GM12874 (cell line): Measurements from ENCODE around the gene CELF2.

Experiments used
- TF ChIP-seq, protein P1 (sequence below): IDR thresholded peaks from 2 replicates; pipeline ENCODE4 v1.5.1; 2011; ENCODE audit warnings: low read depth, mild to moderate bottlenecking, control low read depth, low read length, moderate library complexity; ENCODE audit not compliant: insufficient read depth

Gene CELF2

DNA sequence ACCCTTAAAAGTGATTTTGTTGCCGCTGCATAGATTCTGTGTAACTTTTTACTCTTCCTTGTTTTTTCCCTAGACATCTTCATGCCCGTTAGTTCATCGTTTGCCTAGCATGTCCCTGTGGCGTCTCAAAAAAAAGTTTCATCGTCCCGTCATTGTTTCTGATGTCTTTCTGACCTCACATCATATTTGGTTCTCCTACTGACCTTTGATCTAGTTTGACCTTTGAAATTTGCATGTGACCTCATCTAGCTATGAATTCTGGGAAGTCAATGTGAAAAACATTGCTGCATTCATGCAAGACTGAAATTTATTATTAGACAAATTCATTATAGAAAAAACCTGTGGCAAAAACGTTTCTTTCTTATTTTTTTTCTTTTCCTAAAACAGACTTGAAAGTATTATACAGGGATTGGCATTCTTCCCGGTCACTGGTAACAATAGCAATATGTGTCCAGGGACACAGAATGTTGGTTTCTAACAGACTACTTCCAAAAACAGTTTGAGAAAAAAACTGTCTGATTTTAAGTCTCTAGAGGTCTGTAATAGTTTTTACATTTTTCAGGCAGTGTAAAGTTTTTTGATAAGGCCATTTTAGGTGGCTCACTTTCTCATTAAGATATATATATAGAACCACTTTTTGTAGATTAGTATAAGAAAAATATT lies 312.8 kb downstream of the CELF2 start:
- TF ChIP-seq, protein P1, sequence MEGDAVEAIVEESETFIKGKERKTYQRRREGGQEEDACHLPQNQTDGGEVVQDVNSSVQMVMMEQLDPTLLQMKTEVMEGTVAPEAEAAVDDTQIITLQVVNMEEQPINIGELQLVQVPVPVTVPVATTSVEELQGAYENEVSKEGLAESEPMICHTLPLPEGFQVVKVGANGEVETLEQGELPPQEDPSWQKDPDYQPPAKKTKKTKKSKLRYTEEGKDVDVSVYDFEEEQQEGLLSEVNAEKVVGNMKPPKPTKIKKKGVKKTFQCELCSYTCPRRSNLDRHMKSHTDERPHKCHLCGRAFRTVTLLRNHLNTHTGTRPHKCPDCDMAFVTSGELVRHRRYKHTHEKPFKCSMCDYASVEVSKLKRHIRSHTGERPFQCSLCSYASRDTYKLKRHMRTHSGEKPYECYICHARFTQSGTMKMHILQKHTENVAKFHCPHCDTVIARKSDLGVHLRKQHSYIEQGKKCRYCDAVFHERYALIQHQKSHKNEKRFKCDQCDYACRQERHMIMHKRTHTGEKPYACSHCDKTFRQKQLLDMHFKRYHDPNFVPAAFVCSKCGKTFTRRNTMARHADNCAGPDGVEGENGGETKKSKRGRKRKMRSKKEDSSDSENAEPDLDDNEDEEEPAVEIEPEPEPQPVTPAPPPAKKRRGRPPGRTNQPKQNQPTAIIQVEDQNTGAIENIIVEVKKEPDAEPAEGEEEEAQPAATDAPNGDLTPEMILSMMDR = no peak

DNA sequence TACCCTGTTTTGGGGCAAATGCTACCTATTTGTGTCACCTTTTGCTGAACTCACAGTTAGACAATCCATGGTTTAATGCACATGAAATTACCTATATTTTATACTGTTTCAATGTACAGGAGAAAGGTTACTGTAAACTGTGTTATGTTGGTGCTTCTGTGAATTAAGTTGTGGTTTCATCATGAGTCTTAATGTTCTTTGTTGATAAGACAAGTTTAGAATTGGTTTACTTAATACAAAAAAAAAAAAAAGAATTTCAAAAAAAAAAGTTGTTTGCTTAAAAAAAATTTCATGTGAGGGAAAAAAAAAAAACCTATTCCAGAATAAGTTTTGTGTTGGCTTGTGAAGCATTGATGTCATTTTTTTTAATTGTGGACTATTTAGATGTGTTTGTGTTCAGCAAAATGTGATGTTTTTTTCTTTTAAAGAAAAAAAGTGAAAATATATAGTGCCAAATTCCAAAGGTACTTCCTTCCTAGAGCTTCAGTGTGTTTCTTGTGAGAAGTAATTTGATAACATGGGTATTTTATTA lies 313.4 kb downstream of the CELF2 start:
- TF ChIP-seq, protein P1 = no peak

DNA sequence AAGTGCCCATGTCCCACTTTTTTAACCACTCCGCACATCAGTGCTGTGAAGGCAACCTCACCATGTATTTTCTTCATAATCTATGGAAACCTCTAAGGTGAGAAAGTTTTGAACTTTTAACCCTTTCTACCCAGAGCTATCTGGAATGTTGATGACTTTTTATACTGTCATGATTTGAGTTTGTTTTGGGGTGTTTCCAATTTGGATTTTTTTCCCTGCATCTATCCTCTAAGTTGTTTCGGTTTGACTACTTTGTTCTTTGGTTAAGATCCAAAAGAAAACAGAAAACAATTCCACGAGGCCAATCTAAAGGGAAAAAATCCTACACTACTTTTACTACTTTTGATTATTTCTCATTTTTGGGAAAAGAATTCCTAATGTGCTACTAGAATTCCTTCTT lies 314.1 kb downstream of the CELF2 start:
- TF ChIP-seq, protein P1 = no peak

- TF ChIP-seq, protein P1 = no peak
These were observed 315.2 kb downstream of the CELF2 start for GRCh38 chr10:11332846-11333245.

DNA sequence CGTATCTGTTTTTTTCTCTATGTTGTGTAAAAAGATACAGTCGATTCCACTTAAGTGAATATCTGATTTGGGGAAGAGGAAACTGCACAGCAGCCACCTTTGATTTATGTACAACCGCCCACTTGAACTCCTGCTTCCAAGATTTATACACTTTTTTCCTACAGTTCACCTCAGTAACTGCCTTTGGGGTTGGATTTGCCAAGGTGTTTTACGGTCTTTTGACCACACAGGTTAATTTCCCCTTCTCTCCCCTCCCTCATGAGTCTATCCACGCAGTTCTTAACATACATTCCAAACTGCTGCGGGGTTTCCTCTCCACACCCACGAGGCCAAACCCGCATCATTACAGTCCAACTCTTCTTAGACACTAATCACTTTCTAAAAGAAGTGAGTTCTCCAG lies 316.8 kb downstream of the CELF2 start:
- TF ChIP-seq, protein P1 = no peak

DNA sequence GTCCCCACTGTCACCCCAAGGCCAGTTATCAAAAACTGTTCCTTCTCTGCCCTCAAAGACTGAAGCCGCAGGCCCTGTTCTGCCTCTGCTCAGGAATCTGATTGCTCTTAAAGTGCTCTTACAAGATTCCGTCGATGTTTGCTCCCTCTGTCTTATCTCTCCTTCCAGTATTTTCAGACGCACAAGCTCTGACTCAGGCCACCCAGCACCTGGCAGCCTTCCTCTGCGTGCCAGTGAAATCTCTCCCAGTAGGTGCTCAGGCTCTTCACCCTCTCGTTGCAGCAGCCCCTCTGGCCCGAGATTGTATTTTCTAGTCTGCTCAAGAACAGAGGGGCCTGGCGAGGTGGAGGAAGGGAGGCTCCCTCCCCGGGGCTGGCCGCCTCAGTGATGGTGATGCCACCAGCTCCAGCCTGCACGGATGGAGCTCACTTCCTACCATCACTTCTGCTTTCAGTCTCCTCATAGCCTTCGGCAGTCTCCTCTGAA lies 317.5 kb downstream of the CELF2 start:
- TF ChIP-seq, protein P1 = no peak

GRCh38 chr10:11335881-11336430 lies 318.3 kb downstream of the CELF2 start:
- TF ChIP-seq, protein P1 = no peak
